Activated CD8-positive, alpha-beta T cell treated with anti-CD3 and anti-CD28 coated beads, Interleukin-2, amount 10 ng/mL, durations not matched to agents 7 days and 5 days (primary cell): ENCODE results near the gene TSPAN13. TPM values are rescaled to one million over a fixed set of nuclear protein-coding genes. Genes with fewer than 3 reads are reported as not detected.

ENCODE experiments used
- ATAC-seq: fragments of 150-1000 bp; cut with Tn5 transposase; one replicate; pipeline ENCODE4 v1.10.0; 2021; ENCODE audit warnings: moderate library complexity
- CTCF ChIA-PET: fragments of 350-600 bp; sonication (Branson Sonifier 250); formaldehyde crosslinking; loops from one replicate; lab custom pipeline; 2021; ENCODE audit warnings: antibody characterized with exemption; lab: Charles Lee
- POLR2A ChIA-PET: fragments of 350-600 bp; sonication (Branson Sonifier 250); formaldehyde crosslinking; loops from one replicate; lab custom pipeline; 2021; ENCODE audit warnings: antibody characterized with exemption; lab: Charles Lee
- DNase-seq: peaks from one replicate; pipeline ENCODE4 v3.0.0-alpha.2; 2020
- H3K27ac Mint-ChIP-seq: one replicate; pipeline ENCODE4 v1.8.0; 2021; ENCODE audit warnings: mild to moderate bottlenecking, mixed read lengths
- H3K27me3 Mint-ChIP-seq: one replicate; pipeline ENCODE4 v1.8.0; 2021; ENCODE audit warnings: low read depth, mixed read lengths
- H3K36me3 Mint-ChIP-seq: one replicate; pipeline ENCODE4 v1.8.0; 2021; ENCODE audit warnings: low read depth, mixed read lengths
- H3K4me1 Mint-ChIP-seq: one replicate; pipeline ENCODE4 v1.8.0; 2021; ENCODE audit warnings: low read depth, mixed read lengths
- H3K4me3 Mint-ChIP-seq: one replicate; pipeline ENCODE4 v1.8.0; 2021; ENCODE audit warnings: mild to moderate bottlenecking, mixed read lengths
- H3K9me3 Mint-ChIP-seq: one replicate; pipeline ENCODE4 v1.8.0; 2022; ENCODE audit warnings: mixed read lengths; ENCODE audit not compliant: insufficient read depth
- total RNA-seq, 2 experiments: library from RNA; stranded (reverse); gene quantifications; one replicate each; pipeline ENCODE4 v1.2.3, GENCODE V29; 2021

TSPAN13 gene
- total RNA-seq, 2 experiments from 2014 or later = 0.81 to 1.3 TPM

DNA sequence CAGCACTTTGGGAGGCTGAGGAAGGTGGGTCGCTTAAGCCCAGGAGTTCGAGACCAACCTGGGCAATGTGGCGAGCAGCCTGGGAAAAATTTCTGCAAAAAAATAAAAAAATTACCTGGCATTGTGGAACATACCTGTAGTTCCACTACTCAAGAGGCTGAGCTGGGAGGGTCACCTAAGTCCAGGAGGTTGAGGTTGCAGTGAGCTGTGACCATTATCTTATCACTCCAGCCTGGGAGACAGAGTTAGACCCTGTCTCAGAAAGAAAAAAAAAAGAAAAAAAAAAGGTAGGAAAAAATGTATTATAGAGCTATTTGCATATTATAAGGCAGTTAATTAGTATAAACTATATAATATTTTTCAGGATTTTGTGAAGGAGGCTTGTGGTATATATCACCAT is 11.0 kb upstream of the TSPAN13 start:
- no peak for ATAC-seq
- POLR2A ChIA-PET = no interaction called here

DNA sequence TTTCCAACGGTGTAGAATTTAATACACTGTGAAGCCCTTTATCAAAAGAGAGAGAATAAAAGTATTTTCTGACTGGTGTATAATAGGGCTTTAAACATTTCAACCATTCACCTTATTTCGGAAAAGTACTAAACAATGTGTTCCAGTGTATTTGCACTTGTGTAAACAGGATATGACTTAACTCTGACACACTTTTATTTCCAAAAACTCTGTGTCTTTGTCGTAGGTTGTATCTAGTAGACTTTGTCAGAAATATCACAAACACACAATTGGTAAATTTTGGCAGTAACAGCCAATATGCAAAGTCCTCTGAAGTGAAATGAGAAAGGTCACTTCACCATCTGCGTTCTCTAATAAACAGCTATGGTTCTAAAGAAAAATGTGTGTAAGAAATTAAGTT is 10.3 kb upstream of the TSPAN13 start:
- ChIA-PET POLR2A (no interaction called here), CTCF (no interaction called here)
- H3K4me3 Mint-ChIP-seq = no peak overlapping the region
- H3K27me3 Mint-ChIP-seq = no peaks in the 10 kb centered on the region
- H3K36me3 Mint-ChIP-seq = no peaks in the 10 kb centered on the region
- no peaks in the 10 kb centered on the region for H3K9me3 Mint-ChIP-seq
- no peaks in the 10 kb centered on the region for H3K4me1 Mint-ChIP-seq
- no peak for ATAC-seq
- DNase-seq = no peak
- H3K27ac Mint-ChIP-seq = no peak overlapping the region

More for the DNA sequence above, 11.0 kb upstream of the TSPAN13 start:
- no peaks in the 10 kb centered on the region for H3K4me1 Mint-ChIP-seq
- H3K9me3 Mint-ChIP-seq = no peaks in the 10 kb centered on the region
- H3K4me3 Mint-ChIP-seq = no peak overlapping the region
- no peaks in the 10 kb centered on the region for H3K27me3 Mint-ChIP-seq
- H3K27ac Mint-ChIP-seq = no peak overlapping the region
- CTCF ChIA-PET = no interaction called here
- DNase-seq = no peak
- H3K36me3 Mint-ChIP-seq = no peaks in the 10 kb centered on the region

DNA sequence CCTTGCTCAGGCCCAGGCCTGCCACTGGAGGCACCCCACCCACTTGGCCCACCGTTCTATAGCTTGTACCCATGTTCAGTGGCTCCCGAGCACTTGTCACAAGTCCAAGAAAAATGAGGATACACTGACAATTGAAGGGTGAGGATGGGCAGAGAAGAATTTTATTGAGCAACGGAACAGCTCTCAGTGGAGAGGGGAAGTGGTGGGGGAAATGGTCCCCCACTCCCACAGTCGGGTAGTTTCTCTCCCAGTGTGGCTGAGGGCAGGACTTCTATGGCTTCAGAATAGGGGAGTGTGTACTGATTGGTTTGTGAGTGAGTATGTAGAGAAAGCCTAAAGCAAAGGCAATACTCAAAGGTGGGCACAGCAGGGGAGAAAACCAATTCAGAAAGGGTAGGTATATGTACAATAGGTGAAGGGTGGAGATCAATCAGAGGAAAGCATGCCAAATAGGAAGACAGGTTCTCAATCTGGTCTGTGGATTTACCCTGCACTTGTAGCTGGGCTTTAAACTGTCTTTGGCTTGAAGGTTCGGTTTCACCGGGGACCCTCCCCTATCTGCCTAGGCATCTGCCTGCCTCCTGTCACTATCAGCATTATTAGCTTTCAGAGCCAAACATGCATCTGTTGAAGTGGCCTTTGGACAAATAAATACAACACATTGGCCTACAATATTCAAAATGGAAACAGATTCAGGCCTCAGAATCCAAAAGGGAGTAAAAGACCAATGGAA is 8.9 kb upstream of the TSPAN13 start:
- POLR2A ChIA-PET = no interaction called here
- Mint-ChIP-seq H3K36me3 (no peaks in the 10 kb centered on the region), H3K4me3 (no peak overlapping the region), H3K4me1 (no peaks in the 10 kb centered on the region), H3K27me3 (no peaks in the 10 kb centered on the region), H3K9me3 (no peaks in the 10 kb centered on the region), H3K27ac (no peak overlapping the region)
- ATAC-seq (no peak), DNase-seq (no peak)
- CTCF ChIA-PET = no interaction called here

DNA sequence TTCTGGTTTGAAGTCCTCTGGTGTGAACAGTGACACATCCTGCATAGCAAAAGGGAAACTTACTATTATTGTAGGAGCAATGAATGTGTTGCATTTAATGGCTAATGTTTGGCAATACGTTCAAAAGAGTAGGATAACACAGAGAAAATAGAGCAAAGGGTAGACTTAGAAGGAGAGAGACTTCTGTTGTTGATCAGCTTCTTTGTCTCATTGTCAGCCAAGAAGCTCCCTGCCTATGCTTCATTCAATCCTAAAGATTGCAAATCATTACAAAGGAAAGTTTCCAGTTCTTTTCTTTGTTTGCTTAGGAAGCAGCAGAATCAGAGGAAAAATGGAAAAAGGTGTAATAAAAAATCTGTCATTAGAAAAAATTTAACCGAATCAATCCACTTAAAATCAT is 7.9 kb upstream of the TSPAN13 start:
- ChIA-PET CTCF (no interaction called here), POLR2A (no interaction called here)
- H3K27ac Mint-ChIP-seq = no peak overlapping the region
- no peaks in the 10 kb centered on the region for H3K4me1 Mint-ChIP-seq
- no peaks in the 10 kb centered on the region for H3K27me3 Mint-ChIP-seq
- DNase-seq (no peak), ATAC-seq (no peak)
- no peaks in the 10 kb centered on the region for H3K36me3 Mint-ChIP-seq
- H3K4me3 Mint-ChIP-seq = no peak overlapping the region
- H3K9me3 Mint-ChIP-seq = no peaks in the 10 kb centered on the region

DNA sequence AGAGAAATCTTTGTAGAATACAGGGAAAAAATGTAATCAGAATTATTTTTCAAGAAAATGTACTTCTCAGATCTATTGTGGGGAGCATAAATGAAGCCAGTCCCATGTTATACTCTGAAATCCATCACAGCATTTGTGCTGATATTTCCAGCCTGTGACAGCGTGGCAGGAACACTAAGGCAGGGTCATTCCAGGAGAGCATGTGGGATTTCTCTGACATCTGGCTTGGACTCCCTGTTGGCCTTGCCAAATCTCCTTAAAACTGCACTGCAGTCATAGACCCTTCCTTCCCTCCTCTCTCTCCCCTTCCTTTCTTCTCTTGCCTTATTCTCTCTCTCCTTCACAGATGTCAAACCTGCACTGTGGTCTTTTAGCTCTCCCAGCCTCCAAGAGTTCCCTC is 6.5 kb upstream of the TSPAN13 start:
- DNase-seq = no peak
- POLR2A ChIA-PET = no interaction called here
- no peaks in the 10 kb centered on the region for H3K4me1 Mint-ChIP-seq
- CTCF ChIA-PET = no interaction called here
- peaks cover 4% of the 10 kb centered on the region for H3K27me3 Mint-ChIP-seq
- H3K27ac Mint-ChIP-seq = no peak overlapping the region
- no peak overlapping the region for H3K4me3 Mint-ChIP-seq
- H3K9me3 Mint-ChIP-seq = no peaks in the 10 kb centered on the region
- H3K36me3 Mint-ChIP-seq = no peaks in the 10 kb centered on the region
- ATAC-seq = no peak

DNA sequence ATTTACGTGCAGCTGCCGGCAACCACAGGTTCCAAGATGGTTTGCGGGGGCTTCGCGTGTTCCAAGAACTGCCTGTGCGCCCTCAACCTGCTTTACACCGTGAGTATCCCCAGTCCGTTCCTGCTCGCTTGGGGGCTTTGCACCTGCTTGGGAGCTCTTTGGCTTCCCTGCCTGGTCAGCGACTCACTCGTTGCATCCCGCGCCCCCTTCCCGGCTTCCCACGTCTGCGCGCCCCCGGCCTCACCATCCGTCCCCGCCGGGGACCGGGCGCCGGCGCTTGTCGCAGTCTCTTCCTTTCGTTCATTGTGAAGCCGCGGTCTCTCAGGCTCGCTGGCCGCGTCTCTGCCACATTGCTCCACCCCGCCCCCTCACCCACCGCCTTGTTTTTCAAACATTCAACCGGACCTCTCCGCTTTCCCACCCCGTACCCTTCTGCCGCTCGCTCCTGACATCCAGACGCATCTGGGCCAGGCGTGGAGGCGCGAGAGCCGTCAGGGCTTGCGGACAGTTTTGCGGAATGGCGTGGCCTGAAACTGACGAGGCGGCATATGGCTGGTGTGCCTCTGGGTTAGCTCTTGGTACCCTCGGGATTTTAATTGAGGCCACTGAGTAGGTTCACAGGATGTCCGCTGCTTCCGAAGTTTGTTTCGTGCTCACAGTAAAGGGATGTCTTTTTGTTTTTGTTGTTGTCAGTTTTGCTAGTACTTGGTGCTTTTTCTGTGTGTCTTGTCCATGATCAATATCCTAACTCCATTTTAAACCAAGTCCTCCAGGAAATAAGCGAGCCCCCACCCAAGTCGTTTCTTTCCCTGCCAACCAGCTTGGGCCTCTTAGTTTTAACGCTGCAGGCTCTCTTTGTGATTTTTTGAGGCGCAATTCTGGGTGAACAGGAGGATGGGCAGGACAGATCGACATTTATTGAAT is 639 bp downstream of the TSPAN13 start:
- CTCF ChIA-PET = interaction anchor here (0.9 to 1.3 kb wide), 2 partner anchors 44 to 47 kb away, joined by 3 read pairs; no protein-coding TSS in a partner anchor
- Mint-ChIP-seq H3K27me3 (peaks cover 32% of the 10 kb centered on the region), H3K9me3 (no peaks in the 10 kb centered on the region), H3K4me1 (peaks cover 16% of the 10 kb centered on the region), H3K4me3 (peak overlapping the region; percentile 71), H3K27ac (no peak overlapping the region), H3K36me3 (no peaks in the 10 kb centered on the region)
- peak; percentile 46 for ATAC-seq
- peak; percentile 28 for DNase-seq
- POLR2A ChIA-PET = no interaction called here

DNA sequence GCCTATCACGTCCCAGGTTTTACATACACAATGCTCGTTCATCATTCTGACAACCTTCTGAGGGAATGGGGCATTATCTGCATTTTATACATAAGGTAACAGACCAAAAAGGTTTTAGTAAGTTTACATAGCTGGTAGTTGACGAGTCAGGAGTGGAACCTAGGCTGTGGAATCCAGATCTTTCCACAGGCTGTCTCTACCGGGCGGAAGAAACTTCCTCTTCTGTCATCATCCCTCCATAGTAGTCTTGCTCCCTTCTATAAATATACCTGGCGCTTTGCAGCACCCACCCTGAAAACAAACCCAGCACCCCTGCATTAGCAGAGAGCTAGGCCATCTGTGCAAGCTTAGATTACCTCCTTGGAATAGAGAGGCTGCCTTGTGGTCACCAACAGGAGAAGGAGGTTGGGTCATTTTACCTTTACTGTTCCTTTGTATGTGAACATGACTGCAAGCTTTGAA is 1.3 kb downstream of the TSPAN13 start:
- ChIA-PET POLR2A (no interaction called here), CTCF (no interaction called here)
- Mint-ChIP-seq H3K4me3 (peak overlapping the region; percentile 71), H3K9me3 (no peaks in the 10 kb centered on the region), H3K4me1 (peaks cover 19% of the 10 kb centered on the region), H3K27me3 (peaks cover 32% of the 10 kb centered on the region), H3K27ac (no peak overlapping the region), H3K36me3 (no peaks in the 10 kb centered on the region)
- ATAC-seq (no peak), DNase-seq (no peak)

DNA sequence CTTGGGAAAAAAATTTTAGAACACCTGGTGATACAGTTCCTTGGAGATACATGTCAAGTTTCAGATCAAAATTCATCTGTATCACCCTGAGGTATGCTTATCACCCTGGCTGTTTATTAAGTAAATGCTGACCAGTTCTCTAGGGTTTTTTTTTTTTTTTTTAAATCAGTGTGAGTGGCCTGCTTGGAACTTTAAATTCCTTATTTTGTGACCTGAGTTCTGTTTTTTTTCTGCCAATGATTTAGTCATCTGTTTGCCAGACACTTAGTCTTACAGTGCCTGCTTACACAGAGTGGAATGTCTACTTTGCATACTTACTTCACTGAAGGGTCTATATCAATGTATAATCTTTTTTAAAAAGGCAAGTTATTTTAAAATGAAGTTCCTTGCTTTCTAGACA is 1.8 kb downstream of the TSPAN13 start:
- Mint-ChIP-seq H3K4me3 (no peak overlapping the region), H3K4me1 (peaks cover 19% of the 10 kb centered on the region), H3K36me3 (no peaks in the 10 kb centered on the region), H3K27ac (no peak overlapping the region), H3K27me3 (peaks cover 32% of the 10 kb centered on the region), H3K9me3 (no peaks in the 10 kb centered on the region)
- DNase-seq (no peak), ATAC-seq (no peak)
- POLR2A ChIA-PET = no interaction called here
- CTCF ChIA-PET = no interaction called here

DNA sequence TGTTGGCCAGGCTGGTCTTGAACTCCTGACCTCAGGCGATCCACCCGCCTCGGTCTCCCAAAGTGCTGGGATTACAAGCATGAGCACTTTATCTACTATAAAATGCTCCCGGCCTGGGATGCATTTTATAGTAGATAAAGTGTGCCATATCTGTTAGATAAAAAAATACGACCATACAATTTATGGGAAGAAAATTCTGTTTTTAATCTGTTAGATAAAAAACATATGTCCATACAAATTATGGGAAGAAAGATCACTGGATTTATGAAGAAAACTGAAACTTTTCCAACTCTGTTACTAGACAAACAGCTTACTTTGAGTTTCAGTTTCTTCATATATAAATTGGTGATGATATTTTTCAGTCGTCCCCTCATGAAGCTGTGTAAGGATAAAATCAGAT is 4.5 kb downstream of the TSPAN13 start:
- ChIA-PET CTCF (interaction anchor here (1.1 kb wide), 1 partner anchor 12 kb away, joined by 4 read pairs; no protein-coding TSS in a partner anchor), POLR2A (no interaction called here)
- Mint-ChIP-seq H3K4me1 (peaks cover 19% of the 10 kb centered on the region), H3K9me3 (no peaks in the 10 kb centered on the region), H3K27me3 (peaks cover 28% of the 10 kb centered on the region), H3K36me3 (no peaks in the 10 kb centered on the region), H3K27ac (no peak overlapping the region), H3K4me3 (no peak overlapping the region)
- ATAC-seq (no peak), DNase-seq (no peak)

DNA sequence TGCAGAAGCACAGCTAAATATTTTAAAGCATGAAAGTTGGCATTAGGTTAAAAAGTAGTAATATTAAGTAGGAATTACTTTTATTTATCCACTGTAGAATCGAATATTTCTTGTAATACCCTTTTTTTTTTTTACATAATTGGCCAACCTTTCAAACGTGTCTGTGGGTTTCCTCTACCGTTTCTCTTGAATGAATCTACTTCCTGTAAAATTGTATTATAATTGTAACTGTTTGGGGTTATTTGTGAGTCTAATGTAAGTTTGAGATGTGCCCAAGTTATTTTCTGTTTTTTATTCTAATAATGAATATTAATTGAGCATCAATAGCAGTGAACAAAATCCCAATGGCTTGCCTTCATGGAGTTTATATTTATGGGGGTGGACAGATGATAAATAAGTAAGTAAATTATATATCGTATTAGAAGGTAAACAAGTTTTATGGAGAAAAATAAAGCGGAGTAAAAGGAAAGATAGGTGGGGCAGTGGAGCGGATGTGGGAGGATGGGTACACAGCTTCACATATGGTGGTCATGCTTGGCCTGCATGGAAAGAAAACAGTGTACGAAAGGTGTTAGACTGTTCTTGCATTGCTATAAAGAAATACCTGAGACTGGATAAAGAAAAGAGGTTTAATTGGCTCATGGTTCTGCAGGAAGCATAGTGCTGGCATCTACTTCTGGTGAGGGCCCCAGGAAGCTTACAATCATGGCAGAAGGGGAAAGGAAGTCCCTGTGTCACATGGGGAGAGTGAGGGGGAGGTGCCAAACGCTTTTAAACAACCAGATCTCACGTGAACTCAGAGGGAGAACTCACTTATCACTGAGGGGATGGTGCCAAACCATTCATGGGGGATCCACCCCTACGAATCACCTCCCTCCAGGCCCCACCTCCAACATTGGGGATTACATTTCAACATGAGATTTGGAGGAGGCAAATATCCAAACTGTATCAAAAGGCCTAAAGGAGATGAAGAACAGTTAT is 5.4 kb downstream of the TSPAN13 start:
- ChIA-PET POLR2A (no interaction called here), CTCF (interaction anchor here (1.1 kb wide), 1 partner anchor 11 kb away, joined by 4 read pairs; no protein-coding TSS in a partner anchor)
- peaks cover 28% of the 10 kb centered on the region for H3K27me3 Mint-ChIP-seq
- H3K9me3 Mint-ChIP-seq = no peaks in the 10 kb centered on the region
- ATAC-seq = no peak
- peaks cover 17% of the 10 kb centered on the region for H3K4me1 Mint-ChIP-seq
- no peak overlapping the region for H3K27ac Mint-ChIP-seq
- no peak for DNase-seq
- no peak overlapping the region for H3K4me3 Mint-ChIP-seq
- no peaks in the 10 kb centered on the region for H3K36me3 Mint-ChIP-seq

DNA sequence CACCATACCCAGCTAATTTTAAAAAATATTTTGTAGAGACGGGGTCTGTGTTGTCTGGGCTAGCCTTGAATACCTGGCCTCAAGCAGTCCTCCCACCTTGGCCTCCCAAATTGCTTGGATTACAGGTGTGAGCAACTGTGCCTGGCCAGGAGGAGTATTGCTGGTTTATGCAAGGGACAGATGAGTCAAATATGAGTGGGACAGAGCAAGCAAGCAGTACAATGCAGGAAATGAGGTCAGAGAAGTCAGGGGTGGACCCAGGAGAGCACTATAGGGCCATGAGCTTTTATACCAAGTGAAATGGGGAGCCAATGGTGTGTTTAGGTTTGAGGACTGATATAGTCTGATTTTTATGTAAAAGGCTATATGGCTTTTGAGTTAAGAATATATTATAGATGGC is 6.3 kb downstream of the TSPAN13 start:
- no peak for ATAC-seq
- ChIA-PET POLR2A (no interaction called here), CTCF (no interaction called here)
- Mint-ChIP-seq H3K4me3 (no peak overlapping the region), H3K9me3 (no peaks in the 10 kb centered on the region), H3K36me3 (no peaks in the 10 kb centered on the region), H3K27me3 (peaks cover 19% of the 10 kb centered on the region), H3K4me1 (peaks cover 9% of the 10 kb centered on the region), H3K27ac (no peak overlapping the region)
- no peak for DNase-seq
